ENCODE measurements around the gene SH3BP1.

SH3BP1 gene

GRCh38 chr22:37659066-37659896, 19.8 kb downstream of the SH3BP1 start:
- DNase-seq = no peak

GRCh38 chr22:37659897-37660708, 20.6 kb downstream of the SH3BP1 start:
- no peak for DNase-seq

GRCh38 chr22:37660709-37661045, 21.2 kb downstream of the SH3BP1 start:
- no peak for DNase-seq

- DNase-seq = no peak
Measured at GRCh38 chr22:37661160-37661924, 21.9 kb downstream of the SH3BP1 start.

DNA sequence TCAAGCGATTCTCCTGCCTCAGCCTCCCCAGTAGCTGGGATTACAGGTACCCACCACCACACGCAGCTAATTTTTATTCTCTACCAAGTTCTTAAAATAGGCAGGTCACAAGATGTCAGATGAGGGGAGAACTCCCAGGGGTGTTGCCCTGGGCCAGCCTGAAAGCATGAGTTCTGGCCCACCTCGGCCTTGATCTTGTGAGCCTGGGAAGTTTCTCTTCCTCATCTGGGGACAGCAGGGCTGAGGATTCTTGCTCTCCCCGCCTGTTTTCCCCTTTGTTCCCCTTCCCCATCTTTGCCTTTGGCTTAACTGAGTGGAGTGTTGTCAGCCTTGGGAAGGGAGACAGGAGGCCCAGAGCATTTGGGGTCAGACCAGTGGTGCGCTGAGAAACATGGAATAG, 22.6 kb downstream of the SH3BP1 start:
- no peak for DNase-seq

DNA sequence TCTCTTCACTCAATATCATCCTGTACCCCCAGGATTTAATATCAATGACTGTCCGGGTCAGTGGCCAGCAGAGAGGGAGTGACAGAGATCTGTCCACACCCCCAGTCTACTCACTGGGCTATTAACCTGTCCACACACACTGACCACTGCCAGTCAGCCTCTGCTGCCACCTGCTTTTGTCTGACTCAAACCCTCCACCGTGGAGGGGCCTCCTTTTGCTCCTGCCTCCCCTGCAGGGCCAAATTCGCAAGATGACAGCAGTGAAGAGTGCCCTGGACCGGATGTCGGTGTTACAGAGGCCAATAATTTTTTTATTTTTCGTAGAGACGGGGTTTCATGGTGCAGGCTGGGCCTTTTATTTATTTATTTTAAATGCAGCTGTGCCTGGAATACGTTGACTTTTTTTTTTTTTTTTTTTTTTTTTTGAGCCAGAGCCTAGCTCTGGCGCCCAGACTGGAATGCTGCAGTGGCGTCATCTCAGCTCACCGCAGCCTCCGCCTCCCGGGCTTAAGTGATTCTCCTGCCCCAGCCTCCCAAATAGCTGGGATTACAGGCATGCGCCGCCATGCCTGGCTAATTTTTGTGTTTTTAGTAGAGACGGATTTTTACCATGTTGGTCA, 24.2 kb downstream of the SH3BP1 start:
- DNase-seq = no peak

DNA sequence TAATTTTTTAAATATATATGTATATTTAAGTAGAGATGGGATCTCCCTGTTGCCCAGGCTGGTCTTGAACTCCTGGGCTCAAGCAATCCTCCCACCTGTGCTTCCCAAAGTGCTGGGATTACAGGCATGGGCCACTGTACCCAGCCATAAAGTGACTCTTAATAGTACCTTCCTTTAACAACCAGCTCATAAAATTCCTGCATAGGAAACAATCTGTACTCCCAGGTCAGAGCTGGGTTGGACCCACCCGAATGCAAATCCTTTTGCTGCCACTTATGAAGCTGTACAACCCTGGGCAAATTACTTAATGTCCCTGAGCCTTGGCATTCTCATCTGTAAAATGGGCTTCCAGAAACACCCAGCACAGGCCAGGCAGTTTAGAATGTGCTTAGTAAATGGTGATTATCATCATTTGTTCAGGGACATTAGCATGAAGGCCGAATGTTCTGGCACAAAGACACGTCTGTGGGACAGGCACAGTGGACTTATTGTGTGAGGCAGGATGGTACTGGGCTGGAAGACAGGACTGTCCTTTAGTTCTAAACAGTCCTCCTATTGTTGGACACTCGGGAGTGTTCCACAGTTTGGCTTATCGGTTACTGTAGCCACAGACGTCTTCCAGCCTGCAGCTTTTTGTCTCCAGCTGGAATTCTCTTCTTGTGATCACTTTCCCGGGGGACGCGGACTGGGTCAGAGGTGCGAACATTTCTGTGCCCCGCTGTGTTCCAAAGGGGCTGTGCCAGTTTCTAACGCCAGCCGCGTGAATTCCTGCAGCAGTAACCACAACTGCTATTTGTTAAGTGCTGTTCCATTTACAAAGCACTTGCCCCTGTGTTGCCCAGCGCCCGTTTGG, 25.0 kb downstream of the SH3BP1 start:
- no peak for DNase-seq

- DNase-seq = no peak
Measured at GRCh38 chr22:37665487-37665886, 26.0 kb downstream of the SH3BP1 start.

- no peak for DNase-seq
Measured at GRCh38 chr22:37669586-37669985, 30.1 kb downstream of the SH3BP1 start.

- DNase-seq = no peak
Measured at GRCh38 chr22:37672206-37672919, 32.9 kb downstream of the SH3BP1 start.

- DNase-seq = no peak
Measured at GRCh38 chr22:37672920-37673455, 33.5 kb downstream of the SH3BP1 start.

GRCh38 chr22:37674248-37674647, 34.8 kb downstream of the SH3BP1 start:
- DNase-seq = no peak

DNA sequence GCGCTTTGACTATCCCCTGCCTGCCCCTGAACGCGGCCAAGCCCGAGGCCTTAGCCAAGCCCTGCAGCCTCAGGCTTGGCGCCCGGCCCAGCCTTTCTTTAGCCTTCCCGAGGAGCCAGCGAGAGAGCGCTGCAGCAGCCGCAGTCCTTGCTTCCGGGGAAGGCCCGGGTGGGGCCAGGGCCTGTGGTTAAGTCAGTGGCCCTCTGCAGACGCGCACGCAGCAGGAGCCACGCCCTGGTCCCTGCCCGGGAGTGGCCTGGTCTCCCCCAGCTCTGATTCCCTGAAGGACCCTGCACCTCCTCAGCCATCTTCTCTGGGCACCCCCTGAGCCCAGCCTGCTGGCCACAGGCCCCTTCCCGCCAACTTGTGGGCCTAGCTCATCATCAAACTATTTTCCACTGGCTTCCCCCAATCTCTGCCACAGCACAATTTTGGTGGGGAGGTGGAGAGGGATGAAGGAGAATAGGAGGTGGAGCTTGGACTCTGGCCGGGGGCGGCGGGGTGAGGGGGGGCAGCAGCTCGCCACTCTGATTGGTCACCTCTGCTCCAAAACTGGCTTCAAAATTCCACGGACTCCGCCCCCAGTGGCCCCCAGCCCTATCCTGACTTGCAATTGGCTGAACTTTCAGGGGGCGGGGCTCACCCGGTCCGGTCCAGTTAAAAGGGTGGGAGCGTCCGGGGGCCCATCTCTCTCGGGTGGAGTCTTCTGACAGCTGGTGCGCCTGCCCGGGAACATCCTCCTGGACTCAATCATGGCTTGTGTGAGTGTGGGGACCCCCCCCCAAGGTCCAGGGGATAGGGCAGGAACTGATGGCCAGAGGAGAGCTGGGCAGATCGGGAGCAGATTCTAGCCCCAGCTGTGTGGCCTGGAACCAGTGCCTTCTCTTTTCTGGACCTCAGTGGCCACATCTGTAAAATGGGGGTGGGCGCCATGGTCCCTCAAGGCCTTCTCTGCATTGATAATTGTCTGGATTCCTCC, 35.8 kb downstream of the SH3BP1 start, which contains the start of gene LGALS1:
TSS of gene LGALS1 (plus strand) at position 686 of the 979 bp plus-strand sequence. CDS start at position 753, 67 bp downstream.
- DNase-seq = no peak

DNA sequence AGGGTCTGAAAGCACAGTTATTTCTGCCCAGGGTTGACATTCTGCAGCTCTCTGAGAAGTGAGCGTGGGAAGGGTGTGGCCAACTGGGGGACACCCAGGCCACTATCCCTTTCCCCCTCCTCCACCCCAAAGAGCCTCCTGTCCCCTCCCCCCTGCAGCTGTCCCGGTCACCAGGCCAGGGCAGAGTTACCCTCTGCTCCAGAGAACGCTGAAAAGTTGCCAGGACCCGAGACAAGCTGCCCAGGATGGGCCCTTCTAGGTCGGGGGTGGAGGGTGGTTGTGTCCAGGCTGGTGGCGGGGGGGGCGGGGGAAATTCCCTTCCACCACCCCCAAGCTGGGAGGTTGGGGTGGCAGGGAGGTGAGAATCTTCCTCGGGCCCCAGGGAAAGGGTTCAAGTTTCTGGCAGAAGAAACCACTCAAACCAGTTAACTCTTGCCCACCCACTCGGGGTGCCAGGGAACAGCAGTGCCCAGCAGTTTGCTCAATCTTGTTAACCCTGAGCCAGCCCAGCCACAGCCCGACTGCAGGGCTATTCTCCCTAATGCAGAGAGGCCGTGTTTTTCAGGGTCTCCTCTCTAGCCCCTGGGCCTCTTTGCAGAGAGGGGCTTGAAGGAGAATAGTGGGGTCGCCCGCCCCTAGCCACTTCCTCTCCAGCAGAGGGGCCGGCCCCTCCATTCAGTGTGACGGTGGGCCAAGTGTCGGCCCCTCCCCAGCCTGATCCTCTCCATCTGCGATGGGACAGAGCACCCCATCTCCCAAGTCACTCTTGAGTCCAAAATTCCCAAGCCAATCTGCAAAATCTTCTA, 36.7 kb downstream of the SH3BP1 start:
- no peak for DNase-seq

DNA sequence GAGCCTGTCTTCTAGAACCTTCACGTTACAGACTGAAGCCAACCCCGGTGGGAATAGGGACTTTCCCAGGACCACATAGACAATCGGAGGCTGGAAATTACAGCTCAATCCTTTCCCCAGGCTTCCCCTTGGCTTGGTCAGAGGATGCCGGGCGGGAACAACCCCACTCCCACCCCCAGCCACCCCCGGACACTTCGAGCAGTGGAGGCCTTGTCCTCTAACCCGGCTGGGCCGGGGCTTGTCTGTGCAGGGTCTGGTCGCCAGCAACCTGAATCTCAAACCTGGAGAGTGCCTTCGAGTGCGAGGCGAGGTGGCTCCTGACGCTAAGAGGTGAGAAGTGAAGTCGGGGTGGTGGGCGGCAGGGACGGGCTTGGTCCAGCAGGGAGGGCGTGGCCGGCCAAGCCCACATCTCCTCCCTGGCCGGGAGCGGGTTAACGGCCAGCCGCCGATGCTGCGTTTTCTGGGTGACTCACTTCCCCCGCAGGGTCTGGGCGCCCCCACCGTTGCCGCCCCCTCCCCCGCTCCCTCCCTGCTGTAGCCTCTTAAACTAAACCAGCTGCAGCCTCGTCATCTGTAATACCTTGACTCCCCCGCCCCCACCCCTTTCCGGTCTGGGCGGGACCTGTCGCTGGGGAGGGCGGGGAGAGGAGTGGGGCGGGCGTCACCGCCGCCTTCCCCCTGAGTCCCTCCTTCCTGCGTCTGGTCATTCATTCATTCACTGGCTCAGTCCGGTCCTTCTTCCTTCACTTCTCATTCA, 37.4 kb downstream of the SH3BP1 start:
- peak; percentile 24 for DNase-seq

GRCh38 chr22:37677493-37677974, 38.1 kb downstream of the SH3BP1 start:
- DNase-seq = no peak

DNA sequence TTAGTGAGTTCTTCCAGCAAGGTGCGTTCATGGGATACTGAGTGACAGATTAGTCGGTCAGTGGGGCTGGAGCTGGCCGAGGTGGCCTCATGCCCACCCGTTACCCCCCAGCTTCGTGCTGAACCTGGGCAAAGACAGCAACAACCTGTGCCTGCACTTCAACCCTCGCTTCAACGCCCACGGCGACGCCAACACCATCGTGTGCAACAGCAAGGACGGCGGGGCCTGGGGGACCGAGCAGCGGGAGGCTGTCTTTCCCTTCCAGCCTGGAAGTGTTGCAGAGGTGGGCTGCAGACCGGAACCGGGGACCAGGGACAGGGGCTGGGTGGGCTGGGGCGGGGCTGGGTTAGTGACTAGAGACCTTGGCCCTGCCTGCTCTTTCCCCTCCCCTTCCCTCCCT, 38.9 kb downstream of the SH3BP1 start:
- DNase-seq = no peak

DNA sequence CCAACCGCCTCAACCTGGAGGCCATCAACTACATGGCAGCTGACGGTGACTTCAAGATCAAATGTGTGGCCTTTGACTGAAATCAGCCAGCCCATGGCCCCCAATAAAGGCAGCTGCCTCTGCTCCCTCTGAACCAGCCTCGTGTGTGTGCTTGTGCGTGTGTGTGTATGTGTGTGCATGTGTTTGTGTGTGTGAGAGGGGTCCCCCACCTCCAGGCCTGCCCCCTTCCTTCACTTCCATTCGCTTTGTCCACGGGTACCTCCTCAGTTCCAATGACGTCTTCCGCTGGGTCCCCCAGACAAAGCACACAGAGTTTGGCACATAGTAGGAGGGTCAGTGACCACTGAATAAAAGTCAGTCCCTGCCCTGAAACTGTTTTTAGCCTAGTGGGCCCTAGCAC, 40.2 kb downstream of the SH3BP1 start:
- DNase-seq = no peak
